ENCODE data around the gene RSPH3. TPM values are rescaled to one million over a fixed set of nuclear protein-coding genes. Genes with fewer than 3 reads are reported as not detected.

RSPH3 gene
- total and polyA plus RNA-seq, 10 of the 15 experiments (the other 5 are each of a cell fraction or from before 2014, with no cell fraction given), result 0.40 to 3.5 (median 1.4) TPM

GRCh38 chr6:158943380-158944032, 56.5 kb downstream of the RSPH3 start:
- ChIA-PET CTCF (no interaction called here), SMC1A (ENCODE audit: uncharacterized antibody, unreplicated experiment) (no interaction called here), POLR2A (no interaction called here), RAD21 (ENCODE audit: unreplicated experiment) (no interaction called here)
- H3K9me3 ChIP-seq (replicated peaks; ENCODE audit: control insufficient read depth, insufficient read depth, low read length), result no peaks in the 10 kb centered on the region
- no peak overlapping the region for H3K27ac ChIP-seq (ENCODE audit: control insufficient read depth, insufficient read depth)
- TF ChIP-seq ELK1 (IDR thresholded peaks at IDR 0.05; ENCODE audit: low read depth, low read length) (no peak), HDAC6 (IDR thresholded peaks at IDR 0.05; ENCODE audit: unreplicated experiment) (no peak), RUNX3 (IDR thresholded peaks at IDR 0.05; ENCODE audit: low read length) (no peak), EGR1 (IDR thresholded peaks at IDR 0.05; ENCODE audit: borderline replicate concordance in 1 of 2, low read depth in 2 of 2, low read length in 2 of 2) (no peak), EP300 (IDR thresholded peaks at IDR 0.05; ENCODE audit: borderline replicate concordance in 1 of 2, control insufficient read depth in 1 of 2, low read depth in 2 of 2, low read length in 2 of 2) (no peak), STAT3 (IDR thresholded peaks at IDR 0.05; ENCODE audit: low read depth, low read length) (no peak), ZNF592 (IDR thresholded peaks at IDR 0.05) (no peak)
- TF ChIP-seq, protein P1, sequence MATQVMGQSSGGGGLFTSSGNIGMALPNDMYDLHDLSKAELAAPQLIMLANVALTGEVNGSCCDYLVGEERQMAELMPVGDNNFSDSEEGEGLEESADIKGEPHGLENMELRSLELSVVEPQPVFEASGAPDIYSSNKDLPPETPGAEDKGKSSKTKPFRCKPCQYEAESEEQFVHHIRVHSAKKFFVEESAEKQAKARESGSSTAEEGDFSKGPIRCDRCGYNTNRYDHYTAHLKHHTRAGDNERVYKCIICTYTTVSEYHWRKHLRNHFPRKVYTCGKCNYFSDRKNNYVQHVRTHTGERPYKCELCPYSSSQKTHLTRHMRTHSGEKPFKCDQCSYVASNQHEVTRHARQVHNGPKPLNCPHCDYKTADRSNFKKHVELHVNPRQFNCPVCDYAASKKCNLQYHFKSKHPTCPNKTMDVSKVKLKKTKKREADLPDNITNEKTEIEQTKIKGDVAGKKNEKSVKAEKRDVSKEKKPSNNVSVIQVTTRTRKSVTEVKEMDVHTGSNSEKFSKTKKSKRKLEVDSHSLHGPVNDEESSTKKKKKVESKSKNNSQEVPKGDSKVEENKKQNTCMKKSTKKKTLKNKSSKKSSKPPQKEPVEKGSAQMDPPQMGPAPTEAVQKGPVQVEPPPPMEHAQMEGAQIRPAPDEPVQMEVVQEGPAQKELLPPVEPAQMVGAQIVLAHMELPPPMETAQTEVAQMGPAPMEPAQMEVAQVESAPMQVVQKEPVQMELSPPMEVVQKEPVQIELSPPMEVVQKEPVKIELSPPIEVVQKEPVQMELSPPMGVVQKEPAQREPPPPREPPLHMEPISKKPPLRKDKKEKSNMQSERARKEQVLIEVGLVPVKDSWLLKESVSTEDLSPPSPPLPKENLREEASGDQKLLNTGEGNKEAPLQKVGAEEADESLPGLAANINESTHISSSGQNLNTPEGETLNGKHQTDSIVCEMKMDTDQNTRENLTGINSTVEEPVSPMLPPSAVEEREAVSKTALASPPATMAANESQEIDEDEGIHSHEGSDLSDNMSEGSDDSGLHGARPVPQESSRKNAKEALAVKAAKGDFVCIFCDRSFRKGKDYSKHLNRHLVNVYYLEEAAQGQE (IDR thresholded peaks at IDR 0.05; ENCODE audit: low read depth, low read length), result no peak
- H3K4me3 ChIP-seq, result no peak overlapping the region
- H3K4me1 ChIP-seq (ENCODE audit: control insufficient read depth, insufficient read depth, low read length), result peaks cover 9% of the 10 kb centered on the region
- FAIRE-seq (no peak), ATAC-seq (no peak), DNase-seq (ENCODE audit: low read depth, low spot score) (no peak)
- WGBS (ENCODE audit: insufficient coverage, insufficient replicate concordance, low lambda C conversion rate, missing lambda C conversion rate), result 68% methylated on average over 3 of the region's 3 CpGs
- no peak overlapping the region for H3K9ac ChIP-seq (ENCODE audit: control insufficient read depth, insufficient read depth, low read length)
- H3K36me3 ChIP-seq (ENCODE audit: control insufficient read depth in 2 of 2, insufficient read depth in 2 of 2, low read length in 1 of 2), result no peaks in the 10 kb centered on the region
- in situ Hi-C loops (cut with MboI), result no loop called here
- no peaks in the 10 kb centered on the region for H4K20me1 ChIP-seq (ENCODE audit: control insufficient read depth, insufficient read depth)
- intact Hi-C loops (cut with micrococcal nuclease; ENCODE audit: unreplicated experiment), result no loop called here
- H2AFZ ChIP-seq (ENCODE audit: control insufficient read depth, low read depth, low read length), result no peak overlapping the region
- no peaks in the 10 kb centered on the region for H3K79me2 ChIP-seq (ENCODE audit: control insufficient read depth, insufficient read depth, low read length)
- H3K4me2 ChIP-seq (ENCODE audit: control insufficient read depth, insufficient read depth), result no peak overlapping the region
- no peaks in the 10 kb centered on the region; a peak in 1 of 4 replicates for H3K27me3 ChIP-seq (replicated peaks in 1 of 2; ENCODE audit: control insufficient read depth in 2 of 2, insufficient read depth in 2 of 2, low read length in 1 of 2)
- no TSS peak for BruUV-seq (replicated peaks)

Measured in GM12878 (cell line).